ENCODE measurements around the gene ADORA1. TPM values are rescaled to one million over a fixed set of nuclear protein-coding genes. Genes with fewer than 3 reads are reported as not detected.

The ADORA1 gene
- total RNA-seq, 1 donor from 2014 or later: 4.1 TPM

DNA sequence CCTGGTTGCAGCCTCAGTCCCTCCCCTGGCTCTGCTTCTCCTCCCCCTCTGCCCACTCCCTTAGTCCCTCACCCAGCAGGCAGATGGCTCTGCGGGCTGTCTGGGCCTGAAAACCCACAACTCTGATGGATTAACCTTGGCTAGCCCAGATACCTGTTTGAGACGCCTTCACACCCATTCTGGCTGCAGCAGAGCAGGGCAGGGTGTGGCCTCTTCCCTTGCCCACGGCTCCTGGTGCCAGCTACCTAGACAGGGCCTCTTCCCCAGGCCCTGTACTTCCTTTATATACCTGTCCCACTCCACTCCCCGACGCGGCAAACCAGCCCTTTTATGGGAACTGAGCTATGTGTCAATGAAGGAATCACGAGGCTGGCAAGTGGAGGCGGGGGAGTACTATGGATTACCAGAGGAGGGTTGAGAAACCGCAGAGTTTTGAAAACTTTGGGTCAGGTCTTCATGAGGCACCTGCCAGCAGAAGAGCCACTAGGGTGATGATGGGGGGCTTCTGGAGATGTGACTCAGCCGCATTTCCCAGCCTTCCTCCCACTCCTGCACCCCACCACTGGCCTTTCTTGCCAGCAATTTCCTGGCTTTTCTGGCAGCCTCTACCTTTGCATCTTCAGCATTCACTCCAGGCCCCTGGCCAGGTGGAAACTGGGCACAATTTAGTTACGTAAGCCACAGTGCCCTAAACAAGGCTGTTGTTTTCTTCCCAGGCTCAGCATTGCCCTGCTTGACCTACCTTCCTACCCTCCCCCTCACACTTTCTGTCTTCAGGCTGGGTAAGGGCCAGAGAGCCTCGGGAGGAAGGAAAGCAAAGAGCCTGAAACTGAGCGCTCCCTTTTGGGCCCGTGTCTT, 59.1 kb downstream of the ADORA1 start, which contains the start of gene CHI3L1:
Gene CHI3L1, minus strand, starts transcription at position 259 of the 858 bp plus-strand sequence. Its CDS starts 81 bp downstream, at position 178.
- peak; percentile 82 for ATAC-seq
- H3K4me3 ChIP-seq: no peak within 1 kb of the TSS

DNA sequence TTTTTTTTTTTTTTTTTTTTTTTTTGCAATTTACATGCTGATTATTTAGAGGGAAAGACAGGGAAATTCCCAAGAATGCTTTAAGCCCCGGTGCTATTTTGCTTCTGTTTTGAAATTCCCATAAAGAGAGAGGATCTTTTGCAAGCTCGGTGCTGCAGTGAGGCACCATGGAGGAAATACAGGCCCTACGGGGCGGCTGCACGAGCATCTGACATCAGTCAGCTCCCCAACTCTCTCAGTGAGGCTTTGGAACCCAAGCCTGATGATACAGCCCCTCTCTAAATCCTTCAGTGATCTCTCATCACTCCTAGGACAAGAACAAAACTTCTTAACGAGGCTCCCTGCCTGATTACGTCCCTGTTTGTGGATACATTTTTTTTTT, 59.8 kb downstream of the ADORA1 start:
- Histone ChIP-seq H3K9me3 (no peaks in the 10 kb centered on the region), H3K27ac (peak overlapping the region; percentile 55), H3K36me3 (no peaks in the 10 kb centered on the region), H3K4me3 (no peak overlapping the region), H3K4me1 (peaks cover 6% of the 10 kb centered on the region), H3K27me3 (no peaks in the 10 kb centered on the region)
- intact Hi-C loops (cut with DNase I): no loop called here
- DNase-seq: peak; percentile 56
- no peak for ATAC-seq
- TF ChIP-seq, protein P1, sequence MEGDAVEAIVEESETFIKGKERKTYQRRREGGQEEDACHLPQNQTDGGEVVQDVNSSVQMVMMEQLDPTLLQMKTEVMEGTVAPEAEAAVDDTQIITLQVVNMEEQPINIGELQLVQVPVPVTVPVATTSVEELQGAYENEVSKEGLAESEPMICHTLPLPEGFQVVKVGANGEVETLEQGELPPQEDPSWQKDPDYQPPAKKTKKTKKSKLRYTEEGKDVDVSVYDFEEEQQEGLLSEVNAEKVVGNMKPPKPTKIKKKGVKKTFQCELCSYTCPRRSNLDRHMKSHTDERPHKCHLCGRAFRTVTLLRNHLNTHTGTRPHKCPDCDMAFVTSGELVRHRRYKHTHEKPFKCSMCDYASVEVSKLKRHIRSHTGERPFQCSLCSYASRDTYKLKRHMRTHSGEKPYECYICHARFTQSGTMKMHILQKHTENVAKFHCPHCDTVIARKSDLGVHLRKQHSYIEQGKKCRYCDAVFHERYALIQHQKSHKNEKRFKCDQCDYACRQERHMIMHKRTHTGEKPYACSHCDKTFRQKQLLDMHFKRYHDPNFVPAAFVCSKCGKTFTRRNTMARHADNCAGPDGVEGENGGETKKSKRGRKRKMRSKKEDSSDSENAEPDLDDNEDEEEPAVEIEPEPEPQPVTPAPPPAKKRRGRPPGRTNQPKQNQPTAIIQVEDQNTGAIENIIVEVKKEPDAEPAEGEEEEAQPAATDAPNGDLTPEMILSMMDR (IDR thresholded peaks at IDR 0.05): no peak

More for the DNA sequence above, 59.1 kb downstream of the ADORA1 start, which contains the start of gene CHI3L1:
- no peaks in the 10 kb centered on the region for H3K36me3 ChIP-seq
- TF ChIP-seq, protein P1 (IDR thresholded peaks at IDR 0.05): no peak
- H3K4me1 ChIP-seq: peaks cover 6% of the 10 kb centered on the region
- peak within 1 kb of the TSS; percentile 55 for H3K27ac ChIP-seq
- DNase-seq: peak; percentile 85
- intact Hi-C loops (cut with DNase I): no loop called here
- no peaks in the 10 kb centered on the region for H3K27me3 ChIP-seq
- H3K9me3 ChIP-seq: no peaks in the 10 kb centered on the region

DNA sequence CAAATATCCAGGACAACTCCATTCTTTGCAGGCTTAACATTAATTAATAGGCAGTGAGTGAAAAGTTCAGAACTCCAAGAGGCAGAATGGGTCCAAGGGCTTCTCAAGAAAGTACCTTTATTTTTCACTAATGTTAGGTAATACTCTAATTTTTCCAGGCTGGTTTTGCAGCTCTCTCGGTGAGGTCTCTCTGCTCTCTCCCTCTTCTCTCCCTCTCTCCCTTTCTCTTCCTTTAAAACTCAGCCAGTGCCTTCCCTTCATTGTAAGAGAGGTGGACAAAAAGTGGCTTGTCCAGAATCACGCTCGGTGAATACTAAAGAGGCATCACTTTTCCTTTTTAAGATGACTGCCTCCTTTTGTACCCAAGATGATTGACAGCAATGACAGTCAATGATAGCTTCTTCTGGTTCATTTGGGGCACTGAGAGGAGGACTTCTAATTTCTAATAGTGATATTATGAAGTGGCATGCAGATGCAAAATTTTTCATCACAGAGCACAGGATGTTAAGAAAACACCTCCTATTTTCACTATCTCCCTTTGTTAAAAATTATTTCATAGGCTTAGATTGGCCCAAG, 60.3 kb downstream of the ADORA1 start:
- ATAC-seq: no peak
- Histone ChIP-seq H3K4me1 (peaks cover 6% of the 10 kb centered on the region), H3K36me3 (no peaks in the 10 kb centered on the region), H3K27me3 (no peaks in the 10 kb centered on the region), H3K4me3 (no peak overlapping the region), H3K9me3 (no peaks in the 10 kb centered on the region), H3K27ac (peak overlapping the region; percentile 55)
- TF ChIP-seq, protein P1 (IDR thresholded peaks at IDR 0.05): no peak
- intact Hi-C loops (cut with DNase I): no loop called here
- no peak for DNase-seq

DNA sequence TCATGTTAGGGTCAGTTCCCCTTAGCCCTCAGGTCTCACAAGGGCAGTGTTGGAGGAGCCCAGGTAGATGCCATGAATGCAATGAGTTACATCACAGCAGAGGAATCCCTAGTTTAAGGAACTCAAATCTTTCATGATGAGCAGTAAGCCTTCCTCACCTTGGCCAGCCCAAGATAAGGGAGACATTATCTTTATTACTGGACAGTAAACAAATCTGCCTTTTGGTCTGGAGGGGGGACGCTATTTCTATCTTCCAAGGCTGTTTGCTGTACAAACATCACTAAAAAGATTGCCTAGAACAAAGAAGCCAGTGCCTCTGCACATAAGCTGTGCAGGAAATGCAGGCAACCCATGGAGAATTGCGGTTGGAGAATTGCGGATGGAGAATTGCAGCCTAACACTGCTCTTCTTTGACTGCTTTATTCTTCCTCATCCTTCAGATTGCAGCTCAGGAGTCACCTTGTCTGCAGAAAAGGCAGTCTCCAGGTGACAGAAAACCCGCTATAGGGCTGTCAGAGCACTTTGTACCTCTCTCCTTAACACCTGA, 61.2 kb downstream of the ADORA1 start:
- Histone ChIP-seq H3K4me1 (peaks cover 6% of the 10 kb centered on the region), H3K27me3 (no peaks in the 10 kb centered on the region), H3K4me3 (no peak overlapping the region), H3K27ac (no peak overlapping the region), H3K36me3 (no peaks in the 10 kb centered on the region), H3K9me3 (no peaks in the 10 kb centered on the region)
- TF ChIP-seq, protein P1 (IDR thresholded peaks at IDR 0.05): no peak
- intact Hi-C loops (cut with DNase I): no loop called here
- ATAC-seq (no peak), DNase-seq (no peak)

DNA sequence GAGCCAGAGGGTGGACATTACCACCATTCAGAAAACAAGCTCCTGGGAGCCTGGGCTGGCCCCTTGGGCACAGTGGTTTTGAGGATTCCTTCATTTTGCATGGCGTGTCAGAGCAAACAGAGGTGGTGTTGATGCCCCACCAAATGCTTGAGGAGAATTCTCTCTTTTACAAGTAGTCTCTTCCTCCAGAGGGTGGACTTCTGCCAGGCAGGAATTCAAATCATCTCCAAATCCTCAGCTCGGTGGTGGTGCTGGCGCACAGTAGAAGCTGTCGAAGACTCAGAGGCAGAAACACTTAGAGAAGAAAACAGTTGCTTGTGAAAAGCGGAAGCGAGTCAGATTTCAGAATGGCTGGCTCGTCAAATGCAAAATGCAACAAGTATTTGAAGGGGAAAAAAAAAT, 62.4 kb downstream of the ADORA1 start:
- Histone ChIP-seq H3K27ac (no peak overlapping the region), H3K4me1 (peaks cover 6% of the 10 kb centered on the region), H3K27me3 (no peaks in the 10 kb centered on the region), H3K9me3 (no peaks in the 10 kb centered on the region), H3K36me3 (no peaks in the 10 kb centered on the region), H3K4me3 (no peak overlapping the region)
- TF ChIP-seq, protein P1 (IDR thresholded peaks at IDR 0.05): no peak
- intact Hi-C loops (cut with DNase I): no loop called here
- peak; percentile 36 for DNase-seq
- no peak for ATAC-seq

Data from upper lobe of right lung (tissue), 1 donor.